BJ (cell line): ENCODE data around the gene GAPDH. TPM values are rescaled to one million over a fixed set of nuclear protein-coding genes. Genes with fewer than 3 reads are reported as not detected.

Experiments used
- CTCF ChIA-PET: fragments of 350-600 bp; formaldehyde crosslinking; extraction: SDS; loops from one replicate; lab custom pipeline; 2021; ENCODE audit warnings: antibody characterized with exemption, inconsistent platforms; lab: Yijun Ruan, JAX
- POLR2A ChIA-PET: fragments of 300-600 bp; sonication (Branson Sonifier 250); formaldehyde crosslinking; extraction: SDS; loops from one replicate; lab custom pipeline; 2021; ENCODE audit warnings: antibody characterized with exemption; lab: Charles Lee
- DNase-seq: peaks from one replicate; pipeline ENCODE4 v3.0.0-alpha.2; 2011; ENCODE audit warnings: low read depth
- H3K27me3 ChIP-seq: 2 replicates; pipeline ENCODE4 v1.6.0; 2011; ENCODE audit warnings: low read length; ENCODE audit not compliant: control insufficient read depth, insufficient read depth
- H3K36me3 ChIP-seq: 2 replicates; pipeline ENCODE4 v1.5.1; 2011; ENCODE audit warnings: low read length; ENCODE audit not compliant: control insufficient read depth, insufficient read depth
- H3K4me3 ChIP-seq: 2 replicates; pipeline ENCODE4 v1.5.1; 2011; ENCODE audit warnings: low read depth, mild to moderate bottlenecking, control low read depth, low read length
- CTCF ChIP-seq: IDR thresholded peaks from 2 replicates; pipeline ENCODE4 v1.5.1; 2011; ENCODE audit warnings: low read depth, mild to moderate bottlenecking, control low read depth, inconsistent platforms, low read length, moderate library complexity; ENCODE audit not compliant: insufficient read depth
- polyA plus RNA-seq: library from polyadenylated mRNA; depleted of rRNA; stranded (reverse); fragments of >200 nt; gene quantifications from 2 replicates; pipeline ENCODE4 v1.2.3, GENCODE V29; 2011

GAPDH gene
- polyA plus RNA-seq, 1 experiment: 18,709 TPM

DNA sequence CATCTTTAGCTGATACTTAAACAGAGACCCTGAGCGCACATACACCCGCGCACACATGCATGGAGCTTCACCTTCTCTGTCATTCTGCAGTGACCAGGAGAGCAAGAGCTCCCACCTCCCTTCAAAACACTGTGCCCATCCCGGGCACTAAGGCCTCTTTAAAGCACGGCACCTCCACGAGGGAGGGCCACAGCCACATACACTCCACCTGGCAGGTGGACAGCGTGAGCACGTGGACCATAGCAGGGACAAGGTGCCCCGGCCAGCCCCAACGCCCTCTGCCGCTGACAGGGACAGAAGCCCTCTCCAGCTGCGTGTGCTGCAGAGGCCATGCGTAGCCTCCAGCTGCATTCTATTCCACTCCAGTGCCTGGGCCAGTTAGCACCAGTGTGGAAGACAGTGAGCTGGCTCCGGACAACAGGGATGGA is 5.4 kb downstream of the GAPDH start:
- ChIA-PET CTCF (interaction anchor here (0.8 to 8.6 kb wide), 8 partner anchors 13 to 118 kb away, joined by 3 to 157 read pairs (median 5); partner anchors contain the start of genes IFFO1 and VAMP1), POLR2A (interaction anchor here (0.6 to 1.5 kb wide), 4 partner anchors 9 to 150 kb away, joined by 3 to 14 read pairs (median 8); partner anchors contain the start of gene ZNF384)
- DNase-seq: no peak
- Histone ChIP-seq H3K27me3 (no peaks in the 10 kb centered on the region), H3K36me3 (peaks cover 48% of the 10 kb centered on the region), H3K4me3 (no peak overlapping the region)
- TF ChIP-seq CTCF: no peak

DNA sequence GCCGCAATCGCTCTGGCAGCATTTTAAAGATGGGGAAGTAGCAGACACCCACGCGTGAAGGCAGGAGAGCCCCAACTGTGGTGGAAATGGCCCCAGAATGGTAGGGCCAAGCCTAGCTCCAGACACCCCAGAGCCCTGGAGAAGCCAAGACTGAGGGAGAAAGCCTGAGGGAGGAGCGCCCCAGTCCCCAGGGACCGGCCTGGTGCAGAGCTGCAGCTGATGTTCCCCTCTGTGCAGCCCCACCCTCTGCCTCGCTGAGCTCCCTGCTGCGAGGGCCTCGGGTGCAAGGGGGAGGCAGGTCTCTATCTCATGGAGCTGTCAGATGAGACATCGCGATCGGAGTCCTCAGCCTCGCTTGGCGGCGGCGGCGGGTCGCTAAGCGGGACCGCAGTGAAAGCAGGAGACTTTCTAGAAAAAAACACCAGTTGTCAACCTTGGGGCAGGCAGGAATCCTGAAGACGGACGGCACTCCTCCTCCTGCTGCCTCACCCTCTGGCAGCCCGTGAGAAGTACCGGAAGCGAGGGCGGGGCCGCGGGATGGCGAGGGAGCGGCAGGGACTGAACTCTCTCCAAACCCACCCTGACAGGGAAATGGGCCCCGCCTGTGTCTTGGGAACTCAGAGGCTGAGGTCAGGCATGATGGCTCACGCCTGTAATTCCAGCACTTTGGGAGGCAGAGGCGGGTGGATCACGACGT is 6.0 kb downstream of the GAPDH start:
- Histone ChIP-seq H3K27me3 (no peaks in the 10 kb centered on the region), H3K4me3 (peak overlapping the region; percentile 5; the same call in 1 of the 2 replicates), H3K36me3 (peaks cover 43% of the 10 kb centered on the region)
- TF ChIP-seq CTCF: no peak
- DNase-seq: peak; percentile 87
- ChIA-PET POLR2A (interaction anchor here (1.5 kb wide), 1 partner anchor 13 kb away, joined by 9 read pairs; no protein-coding TSS in a partner anchor), CTCF (interaction anchor here (0.8 to 8.6 kb wide), 5 partner anchors 13 to 118 kb away, joined by 3 to 157 read pairs (median 4); partner anchors contain the start of gene IFFO1)

- ChIA-PET CTCF (interaction anchor here (2.2 to 8.6 kb wide), 2 partner anchors 11 to 22 kb away, joined by 7 to 157 read pairs; partner anchors contain the start of gene IFFO1), POLR2A (interaction anchor here (0.7 kb wide), 1 partner anchor 10 kb away, joined by 3 read pairs; no protein-coding TSS in a partner anchor)
- Histone ChIP-seq H3K4me3 (no peak overlapping the region), H3K27me3 (no peaks in the 10 kb centered on the region), H3K36me3 (peaks cover 34% of the 10 kb centered on the region)
- no peak for TF ChIP-seq CTCF
- DNase-seq: no peak
Observed at GRCh38 chr12:6541371-6542165, 7.3 kb downstream of the GAPDH start.

- no peak for DNase-seq
- Histone ChIP-seq H3K36me3 (peaks cover 27% of the 10 kb centered on the region), H3K4me3 (no peak overlapping the region), H3K27me3 (no peaks in the 10 kb centered on the region)
- no peak for TF ChIP-seq CTCF
- CTCF ChIA-PET: interaction anchor here (2.2 to 8.6 kb wide), 3 partner anchors 11 to 21 kb away, joined by 7 to 157 read pairs (median 16); partner anchors contain the start of gene IFFO1
- POLR2A ChIA-PET: no interaction called here
Observed at GRCh38 chr12:6542209-6543009, 8.1 kb downstream of the GAPDH start.
